ENCODE data around the gene TAC3. TPM values are rescaled to one million over a fixed set of nuclear protein-coding genes. Genes with fewer than 3 reads are reported as not detected.
"Not testable (repeated sequence)": the region's sequence is repeated elsewhere in the genome, so short reads cannot be mapped to it uniquely, and the experiment has no call there.

TAC3 gene
- total and polyA plus RNA-seq, 2 of the 8 experiments (the other 6 are each of a cell fraction or from before 2014, with no cell fraction given) = 9.7 to 45.3 TPM

- not testable (repeated sequence) for H2AFZ ChIP-seq (ENCODE audit: low read length)
These were observed 2.0 kb upstream of the TAC3 start for GRCh38 chr12:57018353-57018752.

More at GRCh38 chr12:57018353-57018752, 2.0 kb upstream of the TAC3 start:
- not testable (repeated sequence) for H3K4me2 ChIP-seq (ENCODE audit: insufficient read depth in 1 of 2, low read depth in 2 of 2, low read length in 2 of 2); H3K14ac ChIP-seq (ENCODE audit: insufficient read length); H2BK20ac ChIP-seq (ENCODE audit: low read length); H2BK120ac ChIP-seq (replicated peaks; ENCODE audit: low read depth, low read length); H2BK12ac ChIP-seq (ENCODE audit: low read depth, low read length); H2AK5ac ChIP-seq (ENCODE audit: low read depth, low read length); H3K9ac ChIP-seq (replicated peaks in 1 of 4; ENCODE audit: extremely low read depth in 1 of 4, low read depth in 3 of 4, low read length in 3 of 4); DNase-seq (ENCODE audit: low read depth in 1 of 2, low spot score in 2 of 2); H4K5ac ChIP-seq (ENCODE audit: insufficient read length, low read depth, low read length); H4K91ac ChIP-seq (replicated peaks; ENCODE audit: insufficient read length, low read length); H3K27me3 ChIP-seq (replicated peaks in 1 of 4; ENCODE audit: control insufficient read depth in 3 of 4, extremely low read depth in 1 of 4, insufficient read depth in 3 of 4, low read length in 3 of 4); H3K18ac ChIP-seq (ENCODE audit: extremely low read depth, low read length); H4K20me1 ChIP-seq (replicated peaks in 1 of 2; ENCODE audit: control insufficient read depth in 1 of 2, insufficient read depth in 2 of 2, low read length in 2 of 2); H4K8ac ChIP-seq (ENCODE audit: extremely low read depth, insufficient read depth, low read length); H3K4me1 ChIP-seq (replicated peaks in 1 of 4; ENCODE audit: control insufficient read depth in 3 of 4, insufficient read depth in 4 of 4, low read length in 3 of 4); FAIRE-seq; H2BK15ac ChIP-seq (ENCODE audit: low read length); H3K23me2 ChIP-seq (ENCODE audit: low read depth, low read length); H3K27ac ChIP-seq (ENCODE audit: low read depth, low read length); H3K9me3 ChIP-seq (ENCODE audit: insufficient read depth in 2 of 2, low read depth in 1 of 2, low read length in 1 of 2); H3K4me3 ChIP-seq (ENCODE audit: extremely low read depth in 1 of 4, insufficient read depth in 2 of 4, low read depth in 3 of 4, low read length in 4 of 4); H3K4ac ChIP-seq (replicated peaks; ENCODE audit: insufficient read length, low read depth, low read length); H3K56ac ChIP-seq (replicated peaks; ENCODE audit: insufficient read length, low read depth, low read length); H3K36me3 ChIP-seq (ENCODE audit: control insufficient read depth in 2 of 4, insufficient read depth in 4 of 4, low read length in 3 of 4); H3K79me1 ChIP-seq (ENCODE audit: low read depth, low read length); H2BK5ac ChIP-seq (ENCODE audit: low read depth, low read length); H3K79me2 ChIP-seq (ENCODE audit: control insufficient read depth in 1 of 2, insufficient read depth in 2 of 2, low read length in 2 of 2); H3K23ac ChIP-seq (ENCODE audit: insufficient read length)
- ChIA-PET CTCF (ENCODE audit: partially characterized antibody) (interaction anchor here (0.5 to 10.1 kb wide), 17 partner anchors 13 to 1363 kb away, joined by 3 to 95 read pairs (median 4); partner anchors contain the start of genes MYO1A, STAT6 and ZBTB39), POLR2A (ENCODE audit: partially characterized antibody) (interaction anchor here (1.1 to 2.3 kb wide), 4 partner anchors 9 to 93 kb away, joined by 3 to 7 read pairs (median 4); partner anchors contain the start of gene STAT6)
- 89% methylated on average over 4 of the region's 5 CpGs; no CpG with 5 or more reads in 1 of the 2 experiments for WGBS, 2 experiments (ENCODE audit: extremely low coverage in 1 of 2, insufficient coverage in 1 of 2, insufficient read length in 1 of 2, insufficient replicate concordance in 2 of 2, low coverage in 1 of 2, low lambda C conversion rate in 2 of 2, missing lambda C conversion rate in 1 of 2)

Measured in H1 (cell line).